HEK293 (cell line): ENCODE data around the gene MYOZ3.

Experiments used
- GLI4 ChIP-seq: fragments of 450-650 bp; formaldehyde crosslinking; IDR thresholded peaks from 2 replicates; pipeline ENCODE4 v1.5.1; 2016; ENCODE audit warnings: missing biosample characterization, missing genetic modification characterization
- GLIS2 ChIP-seq: fragments of 450-650 bp; formaldehyde crosslinking; IDR thresholded peaks from 2 replicates; pipeline ENCODE4 v1.5.1; 2016; ENCODE audit warnings: missing biosample characterization, missing genetic modification characterization
- HOXA7 ChIP-seq: sonication (generic); formaldehyde crosslinking; IDR thresholded peaks from 2 replicates; pipeline ENCODE4 v1.8.1; 2022; ENCODE audit warnings: missing genetic modification reagents, borderline replicate concordance
- IKZF3 ChIP-seq: fragments of 450-650 bp; IDR thresholded peaks from 2 replicates; pipeline ENCODE4 v1.5.0; 2018; ENCODE audit warnings: missing biosample characterization, mild to moderate bottlenecking, missing genetic modification characterization, moderate library complexity
- KLF10 ChIP-seq: fragments of 450-650 bp; IDR thresholded peaks from 2 replicates; pipeline ENCODE4 v1.5.1; 2018; ENCODE audit warnings: missing biosample characterization, mild to moderate bottlenecking, missing genetic modification characterization
- MEIS1 ChIP-seq: sonication (generic); formaldehyde crosslinking; IDR thresholded peaks from 2 replicates; pipeline ENCODE4 v1.8.1; 2022; ENCODE audit warnings: missing genetic modification reagents, mild to moderate bottlenecking, borderline replicate concordance
- MYNN ChIP-seq: fragments of 450-650 bp; formaldehyde crosslinking; IDR thresholded peaks from 2 replicates; pipeline ENCODE4 v1.5.1; 2016; ENCODE audit warnings: missing biosample characterization, missing genetic modification characterization, borderline replicate concordance
- OSR2 ChIP-seq: fragments of 450-650 bp; formaldehyde crosslinking; IDR thresholded peaks from 2 replicates; pipeline ENCODE4 v1.5.1; 2016; ENCODE audit warnings: missing biosample characterization, missing genetic modification characterization
- ZBTB8A ChIP-seq: fragments of 450-650 bp; formaldehyde crosslinking; IDR thresholded peaks from 2 replicates; pipeline ENCODE4 v1.5.1; 2016; ENCODE audit warnings: missing biosample characterization, missing genetic modification characterization
- ZFP69B ChIP-seq: fragments of 450-650 bp; formaldehyde crosslinking; IDR thresholded peaks from 2 replicates; pipeline ENCODE4 v1.5.1; 2016; ENCODE audit warnings: missing biosample characterization, missing genetic modification characterization
- ZIC2 ChIP-seq: fragments of 450-650 bp; formaldehyde crosslinking; IDR thresholded peaks from 2 replicates; pipeline ENCODE4 v1.5.1; 2016; ENCODE audit warnings: missing biosample characterization, missing genetic modification characterization
- ZNF184 ChIP-seq: fragments of 450-650 bp; IDR thresholded peaks from 2 replicates; pipeline ENCODE4 v1.5.1; 2018; ENCODE audit warnings: missing biosample characterization, mild to moderate bottlenecking, missing genetic modification characterization
- ZNF214 ChIP-seq: fragments of 450-650 bp; formaldehyde crosslinking; IDR thresholded peaks from 2 replicates; pipeline ENCODE4 v1.5.1; 2017; ENCODE audit warnings: missing biosample characterization, mild to moderate bottlenecking, missing genetic modification characterization, borderline replicate concordance
- ZNF266 ChIP-seq: fragments of 450-650 bp; formaldehyde crosslinking; IDR thresholded peaks from 2 replicates; pipeline ENCODE4 v1.5.1; 2016; ENCODE audit warnings: missing biosample characterization, missing genetic modification characterization, low read depth
- ZNF274 ChIP-seq, 2 experiments: fragments of 200-500 bp in 1 of 2; fragments of 450-650 bp in 1 of 2; sonication (Bioruptor generic) in 1 of 2; formaldehyde crosslinking in 1 of 2; IDR thresholded peaks; 2 replicates each; pipeline versions ENCODE4 v1.5.1 to v1.6.1; 2014 to 2016; ENCODE audit warnings: borderline replicate concordance in 1 of 2, inconsistent platforms in 1 of 2, low read length in 1 of 2, missing biosample characterization in 1 of 2, missing genetic modification characterization in 1 of 2
- ZNF292 ChIP-seq: fragments of 450-650 bp; formaldehyde crosslinking; IDR thresholded peaks from 2 replicates; pipeline ENCODE4 v1.5.1; 2016; ENCODE audit warnings: low read depth, missing biosample characterization, missing genetic modification characterization, borderline replicate concordance
- ZNF514 ChIP-seq: fragments of 450-650 bp; formaldehyde crosslinking; IDR thresholded peaks from 2 replicates; pipeline ENCODE4 v1.5.1; 2016; ENCODE audit warnings: missing biosample characterization, missing genetic modification characterization
- ZNF548 ChIP-seq: fragments of 450-650 bp; formaldehyde crosslinking; IDR thresholded peaks from 2 replicates; pipeline ENCODE4 v1.5.1; 2016; ENCODE audit warnings: missing biosample characterization, missing genetic modification characterization
- ZNF596 ChIP-seq: fragments of 450-650 bp; IDR thresholded peaks from 2 replicates; pipeline ENCODE4 v1.5.0; 2018; ENCODE audit warnings: missing biosample characterization, mild to moderate bottlenecking, missing genetic modification characterization, moderate library complexity
- ZNF624 ChIP-seq: fragments of 450-650 bp; formaldehyde crosslinking; IDR thresholded peaks from 2 replicates; pipeline ENCODE4 v1.5.1; 2017; ENCODE audit warnings: missing biosample characterization, missing genetic modification characterization
- ZNF701 ChIP-seq: fragments of 450-650 bp; formaldehyde crosslinking; IDR thresholded peaks from 2 replicates; pipeline ENCODE4 v1.5.1; 2016; ENCODE audit warnings: missing biosample characterization, missing genetic modification characterization
- ZNF707 ChIP-seq: fragments of 450-650 bp; formaldehyde crosslinking; IDR thresholded peaks from 2 replicates; pipeline ENCODE4 v1.5.1; 2016; ENCODE audit warnings: missing biosample characterization, missing genetic modification characterization
- ZSCAN16 ChIP-seq: fragments of 450-650 bp; formaldehyde crosslinking; IDR thresholded peaks from 2 replicates; pipeline ENCODE4 v1.5.1; 2016; ENCODE audit warnings: missing biosample characterization, missing genetic modification characterization
- ZXDB ChIP-seq: fragments of 450-650 bp; formaldehyde crosslinking; IDR thresholded peaks from 2 replicates; pipeline ENCODE4 v1.5.1; 2016; ENCODE audit warnings: missing biosample characterization, missing genetic modification characterization
- TF ChIP-seq, protein P1 (sequence below): fragments of 450-650 bp; formaldehyde crosslinking; IDR thresholded peaks from 2 replicates; pipeline ENCODE4 v1.5.1; 2016; ENCODE audit warnings: missing biosample characterization, missing genetic modification characterization
- TF ChIP-seq, protein P2 (sequence below): fragments of 450-650 bp; formaldehyde crosslinking; IDR thresholded peaks from 2 replicates; pipeline ENCODE4; 2016; ENCODE audit warnings: missing biosample characterization, missing genetic modification characterization
- TF ChIP-seq, protein P3 (sequence below): fragments of 450-650 bp; formaldehyde crosslinking; conservative IDR thresholded peaks from 2 replicates; pipeline ENCODE4 v1.5.1; 2016; ENCODE audit warnings: low read depth, missing biosample characterization, missing genetic modification characterization
- TF ChIP-seq, protein P4 (sequence below): fragments of 450-650 bp; formaldehyde crosslinking; IDR thresholded peaks from 2 replicates; pipeline ENCODE4 v1.5.1; 2016; ENCODE audit warnings: missing biosample characterization, missing genetic modification characterization
- TF ChIP-seq, protein P5 (sequence below): fragments of 450-650 bp; formaldehyde crosslinking; IDR thresholded peaks from 2 replicates; pipeline ENCODE4 v1.5.1; 2016; ENCODE audit warnings: missing biosample characterization, missing genetic modification characterization

MYOZ3 gene

DNA sequence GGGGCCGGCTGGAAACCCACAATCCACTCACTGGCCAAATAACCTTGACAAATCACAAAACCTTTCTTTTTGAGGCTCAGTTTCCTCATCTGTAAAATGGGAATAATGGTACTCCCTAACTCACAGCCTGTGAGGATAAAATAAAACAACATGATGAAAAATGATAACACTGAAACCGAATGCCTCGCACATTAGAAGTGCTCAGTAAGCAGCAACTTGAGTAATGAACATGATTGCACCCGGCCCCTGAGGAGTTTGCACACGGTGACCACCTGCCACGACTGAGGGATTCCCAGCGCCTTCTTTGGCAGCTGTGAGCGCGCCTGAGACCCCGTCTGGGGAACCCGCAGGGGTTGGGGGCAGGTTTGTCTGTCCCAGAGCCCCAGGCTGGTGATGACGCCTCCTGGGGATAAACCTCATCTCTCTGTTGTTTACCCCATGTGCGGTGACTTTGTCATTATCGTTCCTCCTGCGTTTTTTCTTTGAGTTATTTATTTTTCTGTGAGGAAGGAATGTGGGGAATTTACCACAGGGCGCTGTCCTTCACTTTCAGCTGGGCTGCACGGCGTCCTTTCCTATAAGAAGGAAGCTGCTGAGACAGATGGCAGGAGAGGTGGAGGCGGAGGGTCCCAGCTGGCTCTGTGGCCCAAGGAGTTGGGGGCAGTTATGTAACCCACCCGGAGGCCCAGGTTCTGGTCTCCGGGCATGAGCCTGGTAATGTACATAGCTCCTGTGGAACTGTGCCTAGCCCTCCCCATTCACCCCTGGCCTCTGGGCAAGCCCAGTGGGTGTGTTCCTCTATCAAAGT lies 23.6 kb upstream of the MYOZ3 start (continued):
- TF ChIP-seq ZNF514 (tag by site-specific recombination): no peak
- TF ChIP-seq HOXA7 (CRISPR knock-in tag): no peak
- TF ChIP-seq ZNF266 (tag by site-specific recombination): no peak
- TF ChIP-seq ZBTB8A (tag by site-specific recombination): peak; percentile 24; the same call in 1 of the 2 replicates
- peak; percentile 67 for TF ChIP-seq ZXDB (tag by site-specific recombination)
- TF ChIP-seq ZSCAN16 (tag by site-specific recombination): peak; percentile 74
- TF ChIP-seq IKZF3 (tag by site-specific recombination): no peak
- TF ChIP-seq, protein P1, sequence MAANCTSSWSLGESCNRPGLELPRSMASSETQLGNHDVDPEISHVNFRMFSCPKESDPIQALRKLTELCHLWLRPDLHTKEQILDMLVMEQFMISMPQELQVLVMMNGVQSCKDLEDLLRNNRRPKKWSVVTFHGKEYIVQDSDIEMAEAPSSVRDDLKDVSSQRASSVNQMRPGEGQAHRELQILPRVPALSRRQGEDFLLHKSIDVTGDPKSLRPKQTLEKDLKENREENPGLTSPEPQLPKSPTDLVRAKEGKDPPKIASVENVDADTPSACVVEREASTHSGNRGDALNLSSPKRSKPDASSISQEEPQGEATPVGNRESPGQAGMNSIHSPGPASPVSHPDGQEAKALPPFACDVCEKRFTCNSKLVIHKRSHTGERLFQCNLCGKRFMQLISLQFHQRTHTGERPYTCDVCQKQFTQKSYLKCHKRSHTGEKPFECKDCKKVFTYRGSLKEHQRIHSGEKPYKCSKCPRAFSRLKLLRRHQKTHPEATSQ: no peak
- TF ChIP-seq ZNF548: no peak
- no peak for TF ChIP-seq MEIS1
- TF ChIP-seq ZNF214 (tag by site-specific recombination): no peak
- TF ChIP-seq, protein P2, sequence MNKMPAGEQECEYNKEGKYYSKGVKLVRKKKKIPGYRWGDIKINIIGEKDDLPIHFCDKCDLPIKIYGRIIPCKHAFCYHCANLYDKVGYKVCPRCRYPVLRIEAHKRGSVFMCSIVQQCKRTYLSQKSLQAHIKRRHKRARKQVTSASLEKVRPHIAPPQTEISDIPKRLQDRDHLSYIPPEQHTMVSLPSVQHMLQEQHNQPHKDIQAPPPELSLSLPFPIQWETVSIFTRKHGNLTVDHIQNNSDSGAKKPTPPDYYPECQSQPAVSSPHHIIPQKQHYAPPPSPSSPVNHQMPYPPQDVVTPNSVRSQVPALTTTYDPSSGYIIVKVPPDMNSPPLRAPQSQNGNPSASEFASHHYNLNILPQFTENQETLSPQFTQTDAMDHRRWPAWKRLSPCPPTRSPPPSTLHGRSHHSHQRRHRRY (tag by site-specific recombination): no peak
- TF ChIP-seq GLIS2 (tag by site-specific recombination): peak; percentile 56
- TF ChIP-seq GLI4 (tag by site-specific recombination): no peak
- TF ChIP-seq, protein P3, sequence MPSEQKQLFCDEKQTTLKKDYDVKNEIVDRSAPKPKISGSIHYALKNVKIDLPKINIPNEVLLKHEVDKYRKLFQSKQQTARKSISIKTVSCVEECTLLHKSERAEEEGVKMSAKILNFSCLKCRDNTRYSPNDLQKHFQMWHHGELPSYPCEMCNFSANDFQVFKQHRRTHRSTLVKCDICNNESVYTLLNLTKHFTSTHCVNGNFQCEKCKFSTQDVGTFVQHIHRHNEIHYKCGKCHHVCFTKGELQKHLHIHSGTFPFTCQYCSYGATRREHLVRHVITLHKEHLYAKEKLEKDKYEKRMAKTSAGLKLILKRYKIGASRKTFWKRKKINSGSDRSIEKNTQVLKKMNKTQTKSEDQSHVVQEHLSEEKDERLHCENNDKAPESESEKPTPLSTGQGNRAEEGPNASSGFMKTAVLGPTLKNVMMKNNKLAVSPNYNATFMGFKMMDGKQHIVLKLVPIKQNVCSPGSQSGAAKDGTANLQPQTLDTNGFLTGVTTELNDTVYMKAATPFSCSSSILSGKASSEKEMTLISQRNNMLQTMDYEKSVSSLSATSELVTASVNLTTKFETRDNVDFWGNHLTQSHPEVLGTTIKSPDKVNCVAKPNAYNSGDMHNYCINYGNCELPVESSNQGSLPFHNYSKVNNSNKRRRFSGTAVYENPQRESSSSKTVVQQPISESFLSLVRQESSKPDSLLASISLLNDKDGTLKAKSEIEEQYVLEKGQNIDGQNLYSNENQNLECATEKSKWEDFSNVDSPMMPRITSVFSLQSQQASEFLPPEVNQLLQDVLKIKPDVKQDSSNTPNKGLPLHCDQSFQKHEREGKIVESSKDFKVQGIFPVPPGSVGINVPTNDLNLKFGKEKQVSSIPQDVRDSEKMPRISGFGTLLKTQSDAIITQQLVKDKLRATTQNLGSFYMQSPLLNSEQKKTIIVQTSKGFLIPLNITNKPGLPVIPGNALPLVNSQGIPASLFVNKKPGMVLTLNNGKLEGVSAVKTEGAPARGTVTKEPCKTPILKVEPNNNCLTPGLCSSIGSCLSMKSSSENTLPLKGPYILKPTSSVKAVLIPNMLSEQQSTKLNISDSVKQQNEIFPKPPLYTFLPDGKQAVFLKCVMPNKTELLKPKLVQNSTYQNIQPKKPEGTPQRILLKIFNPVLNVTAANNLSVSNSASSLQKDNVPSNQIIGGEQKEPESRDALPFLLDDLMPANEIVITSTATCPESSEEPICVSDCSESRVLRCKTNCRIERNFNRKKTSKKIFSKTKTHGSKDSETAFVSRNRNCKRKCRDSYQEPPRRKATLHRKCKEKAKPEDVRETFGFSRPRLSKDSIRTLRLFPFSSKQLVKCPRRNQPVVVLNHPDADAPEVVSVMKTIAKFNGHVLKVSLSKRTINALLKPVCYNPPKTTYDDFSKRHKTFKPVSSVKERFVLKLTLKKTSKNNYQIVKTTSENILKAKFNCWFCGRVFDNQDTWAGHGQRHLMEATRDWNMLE (tag by site-specific recombination): no peak
- TF ChIP-seq OSR2 (tag by site-specific recombination): 0 out of 2 replicates have a peak, but pooled peaks have one; percentile 10
- TF ChIP-seq ZNF184 (tag by site-specific recombination): no peak
- TF ChIP-seq ZNF292: no peak
- no peak for TF ChIP-seq ZNF701
- TF ChIP-seq KLF10 (tag by site-specific recombination): peak; percentile 71
- no peak for TF ChIP-seq ZNF274 (IDR thresholded peaks at IDR 0.05; ENCODE audit: low read length)
- TF ChIP-seq ZNF274 (tag by site-specific recombination; IDR thresholded peaks at IDR 0.05; ENCODE audit: borderline replicate concordance): no peak
- TF ChIP-seq, protein P4, sequence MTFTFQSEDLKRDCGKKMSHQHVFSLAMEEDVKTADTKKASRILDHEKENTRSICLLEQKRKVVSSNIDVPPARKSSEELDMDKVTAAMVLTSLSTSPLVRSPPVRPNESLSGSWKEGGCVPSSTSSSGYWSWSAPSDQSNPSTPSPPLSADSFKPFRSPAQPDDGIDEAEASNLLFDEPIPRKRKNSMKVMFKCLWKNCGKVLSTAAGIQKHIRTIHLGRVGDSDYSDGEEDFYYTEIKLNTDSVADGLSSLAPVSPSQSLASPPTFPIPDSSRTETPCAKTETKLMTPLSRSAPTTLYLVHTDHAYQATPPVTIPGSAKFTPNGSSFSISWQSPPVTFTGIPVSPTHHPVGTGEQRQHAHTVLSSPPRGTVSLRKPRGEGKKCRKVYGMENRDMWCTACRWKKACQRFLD (tag by site-specific recombination): no peak
- no peak for TF ChIP-seq ZNF596 (tag by site-specific recombination)
- no peak for TF ChIP-seq ZNF707 (tag by site-specific recombination)
- TF ChIP-seq ZFP69B (tag by site-specific recombination): 0 out of 2 replicates have a peak, but pooled peaks have one; percentile 14
- TF ChIP-seq ZNF624 (tag by site-specific recombination): no peak
- TF ChIP-seq MYNN (tag by site-specific recombination): no peak
- TF ChIP-seq, protein P5, sequence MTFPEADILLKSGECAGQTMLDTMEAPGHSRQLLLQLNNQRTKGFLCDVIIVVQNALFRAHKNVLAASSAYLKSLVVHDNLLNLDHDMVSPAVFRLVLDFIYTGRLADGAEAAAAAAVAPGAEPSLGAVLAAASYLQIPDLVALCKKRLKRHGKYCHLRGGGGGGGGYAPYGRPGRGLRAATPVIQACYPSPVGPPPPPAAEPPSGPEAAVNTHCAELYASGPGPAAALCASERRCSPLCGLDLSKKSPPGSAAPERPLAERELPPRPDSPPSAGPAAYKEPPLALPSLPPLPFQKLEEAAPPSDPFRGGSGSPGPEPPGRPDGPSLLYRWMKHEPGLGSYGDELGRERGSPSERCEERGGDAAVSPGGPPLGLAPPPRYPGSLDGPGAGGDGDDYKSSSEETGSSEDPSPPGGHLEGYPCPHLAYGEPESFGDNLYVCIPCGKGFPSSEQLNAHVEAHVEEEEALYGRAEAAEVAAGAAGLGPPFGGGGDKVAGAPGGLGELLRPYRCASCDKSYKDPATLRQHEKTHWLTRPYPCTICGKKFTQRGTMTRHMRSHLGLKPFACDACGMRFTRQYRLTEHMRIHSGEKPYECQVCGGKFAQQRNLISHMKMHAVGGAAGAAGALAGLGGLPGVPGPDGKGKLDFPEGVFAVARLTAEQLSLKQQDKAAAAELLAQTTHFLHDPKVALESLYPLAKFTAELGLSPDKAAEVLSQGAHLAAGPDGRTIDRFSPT: 0 out of 2 replicates have a peak, but pooled peaks have one; percentile 20
- peak; percentile 99 for TF ChIP-seq ZIC2 (tag by site-specific recombination)
